Thymus (tissue), 11 donors: ENCODE results near the gene SYNE1. TPM values are rescaled to one million over a fixed set of nuclear protein-coding genes. Genes with fewer than 3 reads are reported as not detected.

Source experiments
- DNase-seq, 9 donors: peaks; one replicate each; pipeline ENCODE4 v3.0.0-alpha.2; 2013; ENCODE audit warnings: low spot score in 9 of 9, low read depth in 6 of 9, missing footprints in 1 of 9
- H3K27ac ChIP-seq, 2 donors: one replicate each; pipeline ENCODE4 v1.5.1; 2013; ENCODE audit warnings: control low read depth in 1 of 2, low read depth in 1 of 2, low read length in 1 of 2, mild to moderate bottlenecking in 1 of 2, moderate library complexity in 1 of 2
- H3K27me3 ChIP-seq, 2 donors: one replicate each; pipeline ENCODE4 v1.5.1; 2013; ENCODE audit warnings: low read length in 1 of 2; ENCODE audit not compliant: control insufficient read depth in 2 of 2, insufficient read depth in 1 of 2
- H3K36me3 ChIP-seq, 2 donors: one replicate each; pipeline ENCODE4 v1.5.1; 2013; ENCODE audit warnings: low read length in 1 of 2, mild to moderate bottlenecking in 1 of 2, moderate library complexity in 1 of 2; ENCODE audit not compliant: control insufficient read depth in 2 of 2, insufficient read depth in 2 of 2
- H3K4me1 ChIP-seq, 2 donors: one replicate each; pipeline ENCODE4 v1.5.1; 2013; ENCODE audit warnings: low read length in 2 of 2; ENCODE audit not compliant: control insufficient read depth in 2 of 2, insufficient read depth in 2 of 2
- H3K4me3 ChIP-seq, 2 donors: one replicate each; pipeline ENCODE4 v1.5.1; 2013; ENCODE audit warnings: low read length in 2 of 2, control low read depth in 1 of 2, mild to moderate bottlenecking in 1 of 2
- H3K9me3 ChIP-seq, 2 donors: one replicate each; pipeline ENCODE4 v1.5.1; 2013; ENCODE audit warnings: low read length in 1 of 2, mild to moderate bottlenecking in 1 of 2; ENCODE audit not compliant: control insufficient read depth in 2 of 2, insufficient read depth in 1 of 2
- WGBS: extraction: QIAGEN DNeasy Blood & Tissue Kit; methylation state at CpG from one replicate; pipeline ENCODE4 v1.1.7; 2013; 5-methylcytosine and 5-hydroxymethylcytosine counted together
- polyA plus RNA-seq: library from polyadenylated mRNA; stranded (reverse); fragments of 200-250 nt; gene quantifications from one replicate; pipeline ENCODE4 v1.2.3, GENCODE V29; 2013
- total RNA-seq: library from RNA; stranded (reverse); fragments of 120-200 nt; gene quantifications from one replicate; pipeline ENCODE4 v1.2.4, GENCODE V29; 2013
- donor health status: healthy.

SYNE1 gene
- total and polyA plus RNA-seq, 2 donors, result 49.6 to 55.1 TPM

- Histone ChIP-seq H3K36me3 (peaks cover 0 to 17% of the 10 kb centered on the region in 2 donors), H3K4me3 (no peak overlapping the region), H3K4me1 (peaks cover 2 to 3% of the 10 kb centered on the region in 2 donors), H3K27ac (no peak overlapping the region), H3K9me3 (no peaks in the 10 kb centered on the region), H3K27me3 (no peaks in the 10 kb centered on the region)
- 96% methylated on average over 3 of the region's 3 CpGs for WGBS
- no peak for DNase-seq
These were observed 449.2 kb downstream of the SYNE1 start for GRCh38 chr6:152188011-152188410.

GRCh38 chr6:152186840-152187239 lies 450.3 kb downstream of the SYNE1 start:
- Histone ChIP-seq H3K36me3 (peaks cover 0 to 20% of the 10 kb centered on the region in 2 donors), H3K27ac (no peak overlapping the region), H3K27me3 (no peaks in the 10 kb centered on the region)

GRCh38 chr6:152184917-152185574 lies 452.1 kb downstream of the SYNE1 start:
- peak in 8 of 9 donors; percentile 16 to 80 (median 46) for DNase-seq
- Histone ChIP-seq H3K4me1 (peaks cover 2 to 3% of the 10 kb centered on the region in 2 donors), H3K4me3 (peak overlapping the region; percentile 30 to 38), H3K27ac (peak overlapping the region; percentile 84 to 97), H3K9me3 (no peaks in the 10 kb centered on the region), H3K36me3 (peaks cover 0 to 22% of the 10 kb centered on the region in 2 donors), H3K27me3 (no peaks in the 10 kb centered on the region)
- 37% methylated on average over 6 of the region's 6 CpGs for WGBS

More at GRCh38 chr6:152186840-152187239, 450.3 kb downstream of the SYNE1 start:
- Histone ChIP-seq H3K9me3 (no peaks in the 10 kb centered on the region), H3K4me3 (no peak overlapping the region), H3K4me1 (peaks cover 2 to 3% of the 10 kb centered on the region in 2 donors)
- WGBS, result 97% methylated on average over 3 of the region's 3 CpGs
- no peak for DNase-seq

- Histone ChIP-seq H3K9me3 (no peaks in the 10 kb centered on the region), H3K4me1 (peaks cover 2 to 3% of the 10 kb centered on the region in 2 donors), H3K27me3 (no peaks in the 10 kb centered on the region), H3K4me3 (peak overlapping the region; percentile 30 to 38), H3K36me3 (peaks cover 0 to 24% of the 10 kb centered on the region in 2 donors), H3K27ac (peak overlapping the region; percentile 84 to 97)
- DNase-seq, result no peak
- 40% methylated on average over 2 of the region's 2 CpGs for WGBS
These were observed 452.6 kb downstream of the SYNE1 start for GRCh38 chr6:152184573-152184916.

GRCh38 chr6:152180601-152181000 lies 456.6 kb downstream of the SYNE1 start:
- H3K36me3 ChIP-seq, result peaks cover 4 to 28% of the 10 kb centered on the region in 2 donors
- H3K4me1 ChIP-seq, result peaks cover 2 to 3% of the 10 kb centered on the region in 2 donors
- no peaks in the 10 kb centered on the region for H3K27me3 ChIP-seq
- H3K27ac ChIP-seq, result no peak overlapping the region
- WGBS, result 98% methylated on average over 5 of the region's 5 CpGs
- no peak for DNase-seq
- no peak overlapping the region for H3K4me3 ChIP-seq
- no peaks in the 10 kb centered on the region for H3K9me3 ChIP-seq

GRCh38 chr6:152176268-152176667 lies 460.9 kb downstream of the SYNE1 start:
- DNase-seq, result no peak
- no peak overlapping the region for H3K27ac ChIP-seq
- H3K36me3 ChIP-seq, result peaks cover 9 to 42% of the 10 kb centered on the region in 2 donors
- no peaks in the 10 kb centered on the region for H3K27me3 ChIP-seq
- no peaks in the 10 kb centered on the region for H3K4me1 ChIP-seq
- H3K9me3 ChIP-seq, result no peaks in the 10 kb centered on the region
- H3K4me3 ChIP-seq, result no peak overlapping the region
- 96% methylated on average over 4 of the region's 4 CpGs for WGBS

- no peaks in the 10 kb centered on the region for H3K27me3 ChIP-seq
- H3K4me3 ChIP-seq, result no peak overlapping the region
- peaks cover 14 to 42% of the 10 kb centered on the region in 2 donors for H3K36me3 ChIP-seq
- DNase-seq, result no peak
- no peaks in the 10 kb centered on the region for H3K9me3 ChIP-seq
- no peaks in the 10 kb centered on the region for H3K4me1 ChIP-seq
- 98% methylated on average over 2 of the region's 2 CpGs for WGBS
- no peak overlapping the region for H3K27ac ChIP-seq
These were observed 463.2 kb downstream of the SYNE1 start for GRCh38 chr6:152173957-152174356.

GRCh38 chr6:152173321-152173720 lies 463.8 kb downstream of the SYNE1 start:
- Histone ChIP-seq H3K36me3 (peaks cover 15 to 43% of the 10 kb centered on the region in 2 donors), H3K9me3 (no peaks in the 10 kb centered on the region), H3K4me3 (no peak overlapping the region), H3K27ac (no peak overlapping the region), H3K27me3 (no peaks in the 10 kb centered on the region), H3K4me1 (no peaks in the 10 kb centered on the region)
- WGBS, result 96% methylated on average over 4 of the region's 4 CpGs
- DNase-seq, result no peak

GRCh38 chr6:152170702-152171667 lies 466.2 kb downstream of the SYNE1 start:
- DNase-seq, result no peak
- 93% methylated on average over 13 of the region's 13 CpGs for WGBS
- peaks cover 17 to 46% of the 10 kb centered on the region in 2 donors for H3K36me3 ChIP-seq
- no peaks in the 10 kb centered on the region for H3K27me3 ChIP-seq
- H3K4me1 ChIP-seq, result no peaks in the 10 kb centered on the region
- H3K27ac ChIP-seq, result no peak overlapping the region
- H3K9me3 ChIP-seq, result no peaks in the 10 kb centered on the region
- H3K4me3 ChIP-seq, result no peak overlapping the region
